Endothelial cell of umbilical vein (primary cell): ENCODE data around the gene SGTA. TPM values are rescaled to one million over a fixed set of nuclear protein-coding genes. Genes with fewer than 3 reads are reported as not detected.

ENCODE experiments used
- BruUV-seq: library from RNA; stranded (reverse); fragments of 400-500 nt; replicated peaks from 2 replicates; lab custom pipeline; 2021; lab: Mats Ljungman, UMichigan
- CTCF ChIA-PET: fragments of 300-600, 350-600 bp; sonication (Branson Sonifier 250); formaldehyde crosslinking; loops from one replicate; lab custom pipeline; 2021; ENCODE audit warnings: antibody characterized with exemption, inconsistent platforms; lab: Charles Lee
- POLR2A ChIA-PET: fragments of 300-600, 350-600 bp; sonication (Branson Sonifier 250); formaldehyde crosslinking; loops from one replicate; lab custom pipeline; 2021; ENCODE audit warnings: antibody characterized with exemption, inconsistent platforms; lab: Charles Lee
- DNase-seq: peaks from one replicate; pipeline ENCODE4 v3.0.0-alpha.2; 2011; ENCODE audit warnings: low read depth, low spot score
- FAIRE-seq: peaks from 2 replicates; lab custom pipeline; 2011; peaks lifted over from hg19 to GRCh38; lab: Jason Lieb, UNC
- H2AFZ ChIP-seq: 2 replicates; pipeline ENCODE4 v1.6.0; 2012; ENCODE audit warnings: low read depth, low read length, control low read depth, inconsistent platforms
- H3K27ac ChIP-seq: 2 replicates; pipeline ENCODE4 v1.5.1; 2011; ENCODE audit warnings: low read depth, mild to moderate bottlenecking, control low read depth, low read length, moderate library complexity; ENCODE audit not compliant: insufficient read depth
- H3K27me3 ChIP-seq, 2 experiments: 2 replicates each; pipeline versions ENCODE4 v1.6.0 to v1.6.1; 2011; ENCODE audit warnings: low read length in 2 of 2, mixed read lengths in 1 of 2; ENCODE audit not compliant: control insufficient read depth in 2 of 2, insufficient read depth in 2 of 2
- H3K36me3 ChIP-seq, 2 experiments: 2 replicates in 1 of 2; 3 replicates in 1 of 2; pipeline ENCODE4 v1.5.1; 2011; ENCODE audit warnings: low read length in 2 of 2, mild to moderate bottlenecking in 1 of 2, moderate library complexity in 1 of 2; ENCODE audit not compliant: control insufficient read depth in 2 of 2, insufficient read depth in 2 of 2; ENCODE audit errors: extremely low read depth in 1 of 2
- H3K4me1 ChIP-seq: 3 replicates; pipeline ENCODE4 v1.5.1; 2011; ENCODE audit warnings: mild to moderate bottlenecking, low read length; ENCODE audit not compliant: control insufficient read depth, insufficient read depth; ENCODE audit errors: extremely low read depth
- H3K4me2 ChIP-seq: 2 replicates; pipeline ENCODE4 v1.6.1; 2011; ENCODE audit warnings: low read length, control low read depth, mixed read lengths; ENCODE audit not compliant: insufficient read depth
- H3K4me3 ChIP-seq, 3 experiments: fragments of 200-600 bp in 1 of 3; sonication (generic), shearing (Covaris generic) in 1 of 3; replicated peaks in 1 of 3; 2 replicates each; pipeline ENCODE4 v1.5.1; 2011 to 2016; ENCODE audit warnings: control low read depth in 3 of 3, low read length in 3 of 3, mild to moderate bottlenecking in 2 of 3, inconsistent platforms in 1 of 3, low read depth in 1 of 3, moderate library complexity in 1 of 3; ENCODE audit not compliant: insufficient read depth in 1 of 3
- H3K79me2 ChIP-seq: 2 replicates; pipeline ENCODE4 v1.6.0; 2012; ENCODE audit warnings: low read length, inconsistent platforms; ENCODE audit not compliant: control insufficient read depth, insufficient read depth
- H3K9ac ChIP-seq: replicated peaks from 2 replicates; pipeline ENCODE3; 2011; ENCODE audit warnings: low read length, control low read depth; ENCODE audit not compliant: insufficient read depth; ENCODE audit errors: extremely low read depth
- H3K9me1 ChIP-seq: replicated peaks from 3 replicates; pipeline ENCODE4 v1.6.0; 2011; ENCODE audit warnings: mild to moderate bottlenecking, low read length; ENCODE audit not compliant: control insufficient read depth, insufficient read depth; ENCODE audit errors: extremely low read depth
- H3K9me3 ChIP-seq: replicated peaks from 2 replicates; pipeline ENCODE4 v1.5.1; 2012; ENCODE audit warnings: low read length, inconsistent platforms; ENCODE audit not compliant: control insufficient read depth, insufficient read depth
- H4K20me1 ChIP-seq: replicated peaks from 2 replicates; pipeline ENCODE3; 2011; ENCODE audit warnings: mild to moderate bottlenecking, low read length; ENCODE audit not compliant: control insufficient read depth, insufficient read depth; ENCODE audit errors: extremely low read depth
- CTCF ChIP-seq, 2 donors: IDR thresholded peaks; 1 replicate in 1 of 2; 2 replicates in 1 of 2; pipeline ENCODE4 v1.5.1; 2011; ENCODE audit warnings: low read length in 2 of 2, mild to moderate bottlenecking in 2 of 2, moderate library complexity in 2 of 2, control low read depth in 1 of 2, inconsistent platforms in 1 of 2, low read depth in 1 of 2; ENCODE audit not compliant: insufficient read depth in 1 of 2; ENCODE audit errors: extremely low read depth in 1 of 2
- EZH2 ChIP-seq: IDR thresholded peaks from 2 replicates; pipeline ENCODE4 v1.6.1; 2012; ENCODE audit warnings: borderline replicate concordance, low read depth, mild to moderate bottlenecking, moderate library complexity, low read length, inconsistent platforms; ENCODE audit not compliant: severe bottlenecking
- FOS ChIP-seq: IDR thresholded peaks from 2 replicates; pipeline ENCODE4 v1.6.1; 2011; ENCODE audit warnings: mild to moderate bottlenecking, low read length, moderate library complexity, borderline replicate concordance; ENCODE audit not compliant: insufficient read depth
- GATA2 ChIP-seq: IDR thresholded peaks from 2 replicates; pipeline ENCODE4 v1.7.0; 2011; ENCODE audit warnings: low read depth, mild to moderate bottlenecking, moderate library complexity, mixed read lengths, low read length; ENCODE audit not compliant: insufficient read length, insufficient read depth
- JUN ChIP-seq: IDR thresholded peaks from 2 replicates; pipeline ENCODE4 v1.6.1; 2011; ENCODE audit warnings: borderline replicate concordance, low read depth; ENCODE audit not compliant: insufficient read length, insufficient read depth
- MYC ChIP-seq: IDR thresholded peaks from one replicate; pipeline ENCODE4 v1.6.1; 2011; ENCODE audit warnings: mild to moderate bottlenecking, low read depth, low read length
- POLR2A ChIP-seq: IDR thresholded peaks from 2 replicates; pipeline ENCODE4 v1.6.1; 2012; ENCODE audit warnings: low read depth, mild to moderate bottlenecking, control low read depth, low read length
- POLR2AphosphoS5 ChIP-seq: IDR thresholded peaks from 2 replicates; pipeline ENCODE4 v1.6.1; 2012; ENCODE audit warnings: low read depth, mild to moderate bottlenecking, control low read depth, low read length, moderate library complexity; ENCODE audit not compliant: insufficient read depth
- dilution Hi-C: fragments of 300-500 bp; cut with MboI; formaldehyde crosslinking; loops from one replicate; pipeline ENCODE4 v1.15.0; 2019; ENCODE audit warnings: low sequenced_read_pairs; ENCODE audit not compliant: extremely low pct_ligation_motif_present
- intact Hi-C: fragments of 100-400 bp; cut with micrococcal nuclease; formaldehyde crosslinking; loops from one replicate; pipeline ENCODE4 v1.10.0; 2022
- polyA plus RNA-seq, 4 experiments: library from polyadenylated mRNA; depleted of rRNA in 3 of 4; stranded (reverse) in 3 of 4; unstranded in 1 of 4; fragments of >200 nt; gene quantifications; 2 replicates each; pipeline versions ENCODE4 v1.2.1 to v1.2.3, GENCODE V29; 2011 to 2012; ENCODE audit warnings: missing spikeins in 1 of 4
- total RNA-seq: library from RNA; stranded (reverse); gene quantifications from 2 replicates; pipeline ENCODE4 v1.2.3, GENCODE V29; 2021
- TF ChIP-seq, protein P1 (sequence below): IDR thresholded peaks from 2 replicates; pipeline ENCODE4 v1.6.1; 2011; ENCODE audit not compliant: insufficient read depth, insufficient read length

Gene SGTA
- total and polyA plus RNA-seq, 2 donors (not counting 3 experiments of a cell fraction or from before 2014, with no cell fraction given): 76.5 to 119 TPM

DNA sequence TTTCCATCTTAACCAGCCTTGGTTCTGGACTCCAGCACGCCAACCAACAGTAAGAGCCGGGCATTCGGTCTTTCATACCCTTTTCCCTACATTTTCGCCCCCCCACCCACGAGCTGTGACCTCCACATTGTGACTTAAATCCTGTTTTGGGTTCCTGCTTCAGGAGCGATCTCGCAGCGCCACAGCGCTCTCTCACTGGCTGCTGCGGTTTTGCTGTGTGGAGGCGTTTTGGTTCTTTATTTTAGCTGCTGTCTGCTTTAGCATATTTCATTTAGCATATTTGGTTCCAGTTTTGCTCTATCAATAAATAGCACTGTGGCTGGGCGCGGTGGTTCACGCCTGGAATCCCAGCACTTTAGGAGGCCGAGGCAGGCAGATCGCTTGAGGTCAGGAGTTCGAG lies 23.7 kb downstream of the SGTA start:
- no peak for FAIRE-seq
- CTCF ChIA-PET: interaction anchor here (1.2 kb wide), 1 partner anchor 9 kb away, joined by 7 read pairs; no protein-coding TSS in a partner anchor
- no peak overlapping the region for H2AFZ ChIP-seq
- H3K4me1 ChIP-seq: no peaks in the 10 kb centered on the region
- H3K36me3 ChIP-seq: peaks cover 8 to 43% of the 10 kb centered on the region in 2 experiments
- no peaks in the 10 kb centered on the region for H3K9me3 ChIP-seq
- H3K27ac ChIP-seq: no peak overlapping the region
- intact Hi-C loops: no loop called here
- no peak overlapping the region for H3K4me2 ChIP-seq
- H4K20me1 ChIP-seq: no peaks in the 10 kb centered on the region
- H3K79me2 ChIP-seq: no peaks in the 10 kb centered on the region
- no peaks in the 10 kb centered on the region for H3K9me1 ChIP-seq
- no peak overlapping the region for H3K9ac ChIP-seq
- TF ChIP-seq CTCF (IDR thresholded peaks at IDR 0.05; ENCODE audit: extremely low read depth in 1 of 2, insufficient read depth in 1 of 2, low read depth in 1 of 2, low read length in 2 of 2) (no peak), POLR2AphosphoS5 (no peak), JUN (no peak), EZH2 (no peak), MYC (no peak), POLR2A (no peak), GATA2 (no peak), FOS (no peak)
- TF ChIP-seq, protein P1, sequence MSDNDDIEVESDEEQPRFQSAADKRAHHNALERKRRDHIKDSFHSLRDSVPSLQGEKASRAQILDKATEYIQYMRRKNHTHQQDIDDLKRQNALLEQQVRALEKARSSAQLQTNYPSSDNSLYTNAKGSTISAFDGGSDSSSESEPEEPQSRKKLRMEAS: no peak
- dilution Hi-C loops: loop anchor here (10.0 kb wide), 1 partner anchor 65 kb away; no protein-coding TSS in a partner anchor
- BruUV-seq: no TSS peak
- no peaks in the 10 kb centered on the region for H3K27me3 ChIP-seq
- POLR2A ChIA-PET: no interaction called here
- no peak overlapping the region for H3K4me3 ChIP-seq
- DNase-seq: no peak
